Breast epithelium (tissue), 4 donors: ENCODE data around the gene FADS2. TPM values are rescaled to one million over a fixed set of nuclear protein-coding genes. Genes with fewer than 3 reads are reported as not detected.

ENCODE experiments used
- DNase-seq, 2 donors: peaks; one replicate each; pipeline ENCODE4 v3.0.0-alpha.2; 2019; ENCODE audit warnings: low spot score in 2 of 2
- H3K27ac ChIP-seq, 2 donors: fragments of 200-600 bp; sonication (generic) in 1 of 2; one replicate each; pipeline ENCODE4 v1.5.1; 2016 to 2019; ENCODE audit warnings: mild to moderate bottlenecking in 1 of 2
- H3K27me3 ChIP-seq, 2 donors: fragments of 200-600 bp; sonication (generic) in 1 of 2; one replicate each; pipeline versions ENCODE4 v1.5.1 to v1.6.0; 2017 to 2019; ENCODE audit warnings: control low read depth in 1 of 2, mild to moderate bottlenecking in 1 of 2
- H3K36me3 ChIP-seq: fragments of 200-600 bp; one replicate; pipeline ENCODE4 v1.5.1; 2019
- H3K4me1 ChIP-seq, 2 donors: fragments of 200-600 bp; sonication (generic); one replicate each; pipeline ENCODE4 v1.5.1; 2016 to 2019; ENCODE audit warnings: control low read depth in 1 of 2
- H3K4me3 ChIP-seq, 3 donors: fragments of 200-600 bp; sonication (generic); 1 replicate in 2 of 3; 2 replicates in 1 of 3; pipeline ENCODE4 v1.5.1; 2016 to 2019; ENCODE audit warnings: mild to moderate bottlenecking in 3 of 3, moderate library complexity in 2 of 3
- H3K9me3 ChIP-seq, 2 donors: fragments of 200-600 bp; sonication (generic) in 1 of 2; one replicate each; pipeline ENCODE4 v1.5.1; 2016 to 2019; ENCODE audit warnings: control low read depth in 1 of 2
- POLR2A ChIP-seq: fragments of 450-650 bp; IDR thresholded peaks from one replicate; pipeline ENCODE4 v1.6.1; 2016; ENCODE audit warnings: antibody characterized with exemption, mild to moderate bottlenecking, moderate library complexity
- POLR2AphosphoS5 ChIP-seq, 3 donors: sonication (generic); formaldehyde crosslinking; IDR thresholded peaks; one replicate each; pipeline ENCODE4 v1.6.1; 2017; ENCODE audit warnings: antibody characterized with exemption in 3 of 3
- intact Hi-C: fragments of 100-400 bp; cut with DNase I; formaldehyde crosslinking; loops from one replicate; pipeline ENCODE4 v1.15.1; 2023; ENCODE audit warnings: low total_unique reads
- total RNA-seq, 3 donors: library from RNA; depleted of rRNA; stranded (reverse); fragments of >200 nt; gene quantifications; one replicate each; pipeline ENCODE4 v1.1.0, GENCODE V29; 2016
- TF ChIP-seq, protein P1 (sequence below), 3 donors: fragments of 450-650 bp; IDR thresholded peaks; one replicate each; pipeline ENCODE4 v1.5.1; 2016 to 2017; ENCODE audit warnings: antibody characterized with exemption in 3 of 3, mild to moderate bottlenecking in 3 of 3, moderate library complexity in 3 of 3

Gene FADS2
- 10 to 100 TPM in 1 of 3 donors, 1 to 10 TPM in 2; 5.6 to 35.8 (median 7.5) TPM for total RNA-seq

DNA sequence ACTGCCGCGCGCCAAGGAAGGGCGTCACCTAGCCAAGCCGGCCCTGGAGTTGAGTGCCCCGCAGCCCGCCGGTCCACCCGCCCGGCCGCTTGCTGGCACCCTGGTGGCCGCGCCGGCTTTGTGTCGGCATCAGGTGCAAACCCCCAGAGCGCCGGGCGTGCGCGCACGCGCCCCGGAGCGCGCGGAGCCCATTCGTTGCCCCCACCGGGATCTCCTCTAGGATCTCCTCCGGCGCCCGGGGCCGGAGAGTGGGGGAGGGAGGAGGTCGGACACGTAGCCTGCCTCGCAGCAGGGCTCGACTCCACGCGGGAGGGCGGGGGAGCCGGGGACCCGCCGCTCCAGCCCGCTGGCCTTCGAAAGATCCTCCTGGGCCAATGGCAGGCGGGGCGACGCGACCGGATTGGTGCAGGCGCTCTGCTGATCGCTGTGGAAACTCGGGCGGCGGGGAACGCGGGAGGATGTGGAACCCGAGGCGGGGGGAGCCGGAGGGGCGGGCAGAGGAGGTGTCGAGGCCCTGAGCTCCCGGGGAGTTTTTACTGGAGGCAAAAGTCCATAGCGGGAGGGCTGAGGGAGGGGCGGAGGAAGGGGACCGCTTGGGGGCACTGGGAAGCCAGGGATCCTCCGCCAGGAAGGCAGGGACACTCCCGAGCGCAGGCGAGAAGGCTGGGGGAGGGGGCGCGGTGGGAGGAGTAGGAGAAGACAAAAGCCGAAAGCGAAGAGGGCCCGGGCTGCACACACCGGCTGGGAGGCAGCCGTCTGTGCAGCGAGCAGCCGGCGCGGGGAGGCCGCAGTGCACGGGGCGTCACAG is at the start of gene FADS2:
Gene FADS2, plus strand, starts transcription at position 730 of the 808 bp plus-strand sequence. CDS start 91 bp downstream, outside the sequence.
- peaks cover 0 to 5% of the 10 kb centered on the region in 2 donors for H3K4me1 ChIP-seq
- intact Hi-C loops, result no loop called here
- peak in 1 of 2 donors; percentile 29 for DNase-seq

DNA sequence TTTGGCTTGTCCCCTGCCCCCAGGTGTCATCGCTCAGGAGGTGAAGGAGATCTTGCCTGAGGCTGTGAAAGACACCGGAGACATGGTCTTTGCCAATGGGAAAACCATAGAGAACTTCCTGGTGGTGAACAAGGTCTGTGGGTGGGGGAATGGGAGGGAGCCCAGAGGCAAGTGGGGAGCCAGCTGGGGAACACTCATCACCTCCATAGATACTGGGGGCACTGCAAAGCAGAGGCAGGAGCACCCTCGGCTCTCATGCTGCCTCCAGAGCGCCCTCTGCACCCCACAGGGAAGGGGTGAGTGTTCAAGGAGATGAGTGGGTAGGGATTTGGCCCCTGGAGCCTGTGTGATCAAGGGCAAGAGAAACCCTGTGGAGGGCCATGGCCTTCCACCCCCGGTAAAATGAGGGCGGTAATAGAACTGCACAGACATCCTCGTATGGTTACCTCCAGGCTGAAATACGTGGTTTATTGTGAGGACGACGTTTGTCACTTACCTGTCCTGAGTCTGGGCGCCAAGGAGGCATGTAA is 49.7 kb upstream of the FADS2 start:
- intact Hi-C loops, result no loop called here
- no peaks in the 10 kb centered on the region for H3K36me3 ChIP-seq
- H3K4me3 ChIP-seq, result no peak overlapping the region
- TF ChIP-seq, protein P1, sequence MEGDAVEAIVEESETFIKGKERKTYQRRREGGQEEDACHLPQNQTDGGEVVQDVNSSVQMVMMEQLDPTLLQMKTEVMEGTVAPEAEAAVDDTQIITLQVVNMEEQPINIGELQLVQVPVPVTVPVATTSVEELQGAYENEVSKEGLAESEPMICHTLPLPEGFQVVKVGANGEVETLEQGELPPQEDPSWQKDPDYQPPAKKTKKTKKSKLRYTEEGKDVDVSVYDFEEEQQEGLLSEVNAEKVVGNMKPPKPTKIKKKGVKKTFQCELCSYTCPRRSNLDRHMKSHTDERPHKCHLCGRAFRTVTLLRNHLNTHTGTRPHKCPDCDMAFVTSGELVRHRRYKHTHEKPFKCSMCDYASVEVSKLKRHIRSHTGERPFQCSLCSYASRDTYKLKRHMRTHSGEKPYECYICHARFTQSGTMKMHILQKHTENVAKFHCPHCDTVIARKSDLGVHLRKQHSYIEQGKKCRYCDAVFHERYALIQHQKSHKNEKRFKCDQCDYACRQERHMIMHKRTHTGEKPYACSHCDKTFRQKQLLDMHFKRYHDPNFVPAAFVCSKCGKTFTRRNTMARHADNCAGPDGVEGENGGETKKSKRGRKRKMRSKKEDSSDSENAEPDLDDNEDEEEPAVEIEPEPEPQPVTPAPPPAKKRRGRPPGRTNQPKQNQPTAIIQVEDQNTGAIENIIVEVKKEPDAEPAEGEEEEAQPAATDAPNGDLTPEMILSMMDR (IDR thresholded peaks at IDR 0.05), result no peak
- TF ChIP-seq POLR2AphosphoS5 (IDR thresholded peaks at IDR 0.05), result no peak
- no peak for TF ChIP-seq POLR2A
- DNase-seq, result no peak
- no peaks in the 10 kb centered on the region for H3K27me3 ChIP-seq
- no peaks in the 10 kb centered on the region for H3K9me3 ChIP-seq
- H3K27ac ChIP-seq, result no peak overlapping the region
- no peaks in the 10 kb centered on the region for H3K4me1 ChIP-seq

More for the DNA sequence above, at the start of gene FADS2:
- Histone ChIP-seq H3K4me3 (peak within 1 kb of the TSS; percentile 56 to 59 (median 56)), H3K9me3 (no peaks in the 10 kb centered on the region), H3K36me3 (no peaks in the 10 kb centered on the region), H3K27ac (peak within 1 kb of the TSS; percentile 17 to 53), H3K27me3 (no peaks in the 10 kb centered on the region)
- TF ChIP-seq, protein P1 (IDR thresholded peaks at IDR 0.05), result no peak
- TF ChIP-seq POLR2A, result no peak
- no peak for TF ChIP-seq POLR2AphosphoS5 (IDR thresholded peaks at IDR 0.05)

DNA sequence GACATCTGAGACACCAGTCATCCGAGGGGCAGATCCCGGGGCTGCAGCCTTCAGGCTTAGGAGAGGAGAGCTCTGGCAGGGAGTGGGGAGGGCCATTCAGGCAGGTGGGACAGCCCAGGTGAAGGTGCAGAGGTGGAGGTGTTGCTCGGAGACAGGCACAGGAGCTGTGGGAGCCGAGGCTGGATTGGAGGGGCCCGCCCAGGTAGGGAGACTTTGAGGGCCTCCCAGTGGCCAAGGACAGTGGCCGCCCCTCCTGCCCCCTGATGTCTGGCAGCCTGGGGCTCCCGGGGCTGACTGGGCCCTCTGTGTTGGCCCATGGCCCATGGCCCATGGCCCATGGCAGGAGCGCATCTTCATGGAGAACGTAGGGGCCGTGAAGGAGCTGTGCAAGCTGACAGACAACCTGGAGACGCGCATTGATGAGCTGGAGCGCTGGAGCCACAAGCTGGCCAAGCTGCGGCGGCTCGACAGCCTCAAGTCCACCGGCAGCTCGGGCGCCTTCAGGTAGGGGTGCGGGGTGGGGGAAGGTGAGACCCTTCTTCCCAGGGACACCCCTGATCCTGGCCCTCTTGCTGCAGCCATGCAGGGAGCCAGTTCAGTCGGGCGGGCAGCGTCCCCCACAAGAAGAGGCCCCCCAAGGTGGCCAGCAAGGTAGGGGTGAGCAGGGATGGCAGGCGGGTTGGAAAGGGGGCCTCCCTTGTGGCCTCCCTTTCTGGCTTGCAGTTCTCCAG is 49.0 kb upstream of the FADS2 start:
- no peaks in the 10 kb centered on the region for H3K9me3 ChIP-seq
- H3K27ac ChIP-seq, result no peak overlapping the region
- DNase-seq, result no peak
- no peaks in the 10 kb centered on the region for H3K27me3 ChIP-seq
- no peaks in the 10 kb centered on the region for H3K4me1 ChIP-seq
- H3K36me3 ChIP-seq, result no peaks in the 10 kb centered on the region
- TF ChIP-seq, protein P1 (IDR thresholded peaks at IDR 0.05), result no peak
- no peak for TF ChIP-seq POLR2A
- intact Hi-C loops, result no loop called here
- no peak overlapping the region for H3K4me3 ChIP-seq

DNA sequence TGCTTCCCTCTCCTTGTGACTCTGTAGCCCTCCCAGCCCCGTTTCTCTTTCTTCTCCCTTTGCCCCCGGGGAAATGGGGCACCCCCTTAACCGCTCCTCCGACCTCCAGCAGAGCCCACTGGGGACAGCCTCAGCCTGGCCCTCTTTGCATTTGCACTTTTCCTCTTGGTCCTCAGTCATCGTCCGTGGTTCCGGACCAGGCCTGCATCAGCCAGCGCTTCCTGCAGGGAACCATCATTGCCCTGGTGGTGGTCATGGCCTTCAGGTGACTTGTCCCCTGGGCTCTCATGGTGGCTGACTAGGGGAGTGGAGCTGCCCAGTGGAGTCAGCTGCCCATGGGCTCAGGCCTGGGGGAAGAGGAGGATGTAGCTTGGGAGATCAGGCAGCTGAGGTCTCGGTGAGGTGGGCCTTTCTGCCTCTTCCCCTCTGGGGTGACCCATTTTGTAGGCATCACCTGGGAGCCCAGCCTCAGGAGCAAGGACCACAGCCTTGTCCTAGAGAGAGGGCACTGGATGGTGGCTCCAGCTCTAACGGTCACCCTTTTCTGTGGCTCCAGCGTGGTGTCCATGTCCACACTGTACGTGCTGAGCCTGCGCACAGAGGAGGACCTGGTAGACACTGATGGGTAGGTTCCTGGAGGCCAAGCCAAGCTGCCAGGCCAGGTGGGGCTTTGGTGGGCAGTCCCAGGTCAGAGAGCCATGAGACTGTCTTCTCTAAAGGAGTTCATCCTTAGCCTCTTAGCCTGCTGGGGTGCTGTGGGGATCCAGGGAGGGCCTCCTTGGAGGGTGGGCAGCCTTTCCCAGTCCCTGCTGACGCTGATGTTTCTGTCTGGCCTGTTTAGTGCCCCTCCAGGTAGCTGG is 48.2 kb upstream of the FADS2 start:
- no peaks in the 10 kb centered on the region for H3K9me3 ChIP-seq
- TF ChIP-seq, protein P1 (IDR thresholded peaks at IDR 0.05), result no peak
- no peaks in the 10 kb centered on the region for H3K36me3 ChIP-seq
- H3K4me1 ChIP-seq, result no peaks in the 10 kb centered on the region
- H3K4me3 ChIP-seq, result no peak overlapping the region
- H3K27me3 ChIP-seq, result no peaks in the 10 kb centered on the region
- intact Hi-C loops, result no loop called here
- no peak for DNase-seq
- H3K27ac ChIP-seq, result no peak overlapping the region
